ENCODE results near the gene ADAMTS9. TPM values are rescaled to one million over a fixed set of nuclear protein-coding genes. Genes with fewer than 3 reads are reported as not detected.

ADAMTS9 gene
- total RNA-seq, 1 experiment from 2014 or later = 0.46 TPM

DNA sequence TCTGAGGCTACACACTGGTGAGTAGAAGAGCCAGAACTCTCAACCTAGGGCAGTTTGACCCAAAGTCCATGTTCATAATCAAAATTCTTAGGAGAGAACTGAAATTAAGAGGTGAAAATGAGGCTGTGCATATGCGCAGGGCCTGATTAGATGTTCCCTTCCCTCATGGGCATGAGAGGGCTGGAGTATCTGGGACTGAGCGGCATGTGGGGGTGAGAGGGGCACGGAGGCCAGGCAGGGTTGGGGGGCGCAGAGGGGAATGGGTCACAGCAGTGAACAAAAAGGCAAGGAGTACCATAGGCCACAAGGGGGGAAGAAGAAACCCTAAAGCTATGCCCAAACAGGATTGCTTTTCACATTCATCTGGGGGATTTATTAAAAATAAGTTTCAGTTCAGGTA, 31.3 kb downstream of the ADAMTS9 start:
- H3K9me3 ChIP-seq (ENCODE audit: control insufficient read depth, low read depth, low read length) = no peaks in the 10 kb centered on the region
- H2BK120ac ChIP-seq (ENCODE audit: low read depth, low read length, poor library complexity, severe bottlenecking) = no peak overlapping the region
- no peak for DNase-seq
- no peaks in the 10 kb centered on the region; the same call in 1 of the 2 replicates for H3K4me1 ChIP-seq (ENCODE audit: insufficient read depth, low read length)
- Mint-ChIP-seq H3K27me3 (ENCODE audit: low read depth) (no peaks in the 10 kb centered on the region), H3K4me1 (peaks cover 4 to 8% of the 10 kb centered on the region in 2 experiments; a peak in 2 of 4 replicates), H3K9me3 (no peaks in the 10 kb centered on the region), H3K4me3 (no peak overlapping the region), H3K27ac (no peak overlapping the region), H3K36me3 (ENCODE audit: insufficient read depth in 1 of 3, low read depth in 3 of 3) (no peaks in the 10 kb centered on the region)
- H2BK12ac ChIP-seq (ENCODE audit: insufficient read length, low read depth, low read length) = no peak overlapping the region
- no peak overlapping the region for H3K56ac ChIP-seq (ENCODE audit: insufficient read length, low read depth, low read length)
- H3K27me3 ChIP-seq (ENCODE audit: insufficient read depth, low read length) = no peaks in the 10 kb centered on the region
- H2BK15ac ChIP-seq (ENCODE audit: low read depth, low read length) = no peak overlapping the region
- TF ChIP-seq, protein P1, sequence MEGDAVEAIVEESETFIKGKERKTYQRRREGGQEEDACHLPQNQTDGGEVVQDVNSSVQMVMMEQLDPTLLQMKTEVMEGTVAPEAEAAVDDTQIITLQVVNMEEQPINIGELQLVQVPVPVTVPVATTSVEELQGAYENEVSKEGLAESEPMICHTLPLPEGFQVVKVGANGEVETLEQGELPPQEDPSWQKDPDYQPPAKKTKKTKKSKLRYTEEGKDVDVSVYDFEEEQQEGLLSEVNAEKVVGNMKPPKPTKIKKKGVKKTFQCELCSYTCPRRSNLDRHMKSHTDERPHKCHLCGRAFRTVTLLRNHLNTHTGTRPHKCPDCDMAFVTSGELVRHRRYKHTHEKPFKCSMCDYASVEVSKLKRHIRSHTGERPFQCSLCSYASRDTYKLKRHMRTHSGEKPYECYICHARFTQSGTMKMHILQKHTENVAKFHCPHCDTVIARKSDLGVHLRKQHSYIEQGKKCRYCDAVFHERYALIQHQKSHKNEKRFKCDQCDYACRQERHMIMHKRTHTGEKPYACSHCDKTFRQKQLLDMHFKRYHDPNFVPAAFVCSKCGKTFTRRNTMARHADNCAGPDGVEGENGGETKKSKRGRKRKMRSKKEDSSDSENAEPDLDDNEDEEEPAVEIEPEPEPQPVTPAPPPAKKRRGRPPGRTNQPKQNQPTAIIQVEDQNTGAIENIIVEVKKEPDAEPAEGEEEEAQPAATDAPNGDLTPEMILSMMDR (conservative IDR thresholded peaks at IDR 0.05) = no peak
- H2AFZ ChIP-seq (ENCODE audit: low read length) = no peak overlapping the region
- H2BK5ac ChIP-seq (ENCODE audit: insufficient read length, low read length) = no peak overlapping the region
- no peak overlapping the region for H3K4me2 ChIP-seq (ENCODE audit: insufficient read depth, insufficient read length, low read length)
- H4K91ac ChIP-seq (ENCODE audit: insufficient read length, low read depth, low read length) = no peak overlapping the region
- H3K23ac ChIP-seq (ENCODE audit: insufficient read length, low read depth, low read length) = no peak overlapping the region
- H3K79me2 ChIP-seq (ENCODE audit: insufficient read depth, low read length) = no peaks in the 10 kb centered on the region
- H3K27ac ChIP-seq (ENCODE audit: insufficient read length, low read depth, low read length) = no peak overlapping the region
- H3T11ph ChIP-seq (ENCODE audit: low read length) = no peak overlapping the region
- H2AK5ac ChIP-seq (ENCODE audit: insufficient read length, low read length) = no peak overlapping the region
- H4K20me1 ChIP-seq (ENCODE audit: control insufficient read depth, insufficient read depth, insufficient read length) = no peaks in the 10 kb centered on the region
- H2BK20ac ChIP-seq (ENCODE audit: low read depth, low read length, poor library complexity, severe bottlenecking) = no peak overlapping the region
- no peaks in the 10 kb centered on the region for H3K23me2 ChIP-seq (ENCODE audit: insufficient read length, low read depth, low read length, poor library complexity, severe bottlenecking)
- no peak overlapping the region for H3K9ac ChIP-seq (ENCODE audit: extremely low read depth, insufficient read length, low read length)
- H3K14ac ChIP-seq (ENCODE audit: insufficient read depth, low read length) = no peak overlapping the region
- no CpG with 5 or more reads among the region's 4 CpGs for WGBS (ENCODE audit: extremely low coverage, insufficient read length, low lambda C conversion rate)
- no peak overlapping the region for H4K8ac ChIP-seq (replicated peaks; ENCODE audit: insufficient read length, low read depth, low read length)
- no peak overlapping the region for H3K18ac ChIP-seq (ENCODE audit: insufficient read length, low read depth, low read length)
- H3K79me1 ChIP-seq (ENCODE audit: insufficient read depth, low read depth, low read length, poor library complexity, severe bottlenecking) = no peaks in the 10 kb centered on the region
- H3K4ac ChIP-seq (ENCODE audit: low read depth, low read length) = no peak overlapping the region
- H4K5ac ChIP-seq (ENCODE audit: insufficient read length, low read depth, low read length) = no peak overlapping the region
